MCF 10A (cell line): ENCODE data around the gene PRSS36. TPM values are rescaled to one million over a fixed set of nuclear protein-coding genes. Genes with fewer than 3 reads are reported as not detected.
"Not testable (repeated sequence)": the region's sequence is repeated elsewhere in the genome, so short reads cannot be mapped to it uniquely, and the experiment has no call there.

Experiments used
- BruUV-seq: library from RNA; stranded (reverse); fragments of 400-500 nt; replicated peaks from 2 replicates; lab custom pipeline; 2021; lab: Mats Ljungman, UMichigan
- CTCF ChIA-PET: fragments of 300-600 bp; sonication (Branson Sonifier 250); formaldehyde crosslinking; extraction: SDS; loops from one replicate; lab custom pipeline; 2021; ENCODE audit warnings: antibody characterized with exemption, inconsistent platforms; lab: Yijun Ruan, JAX
- POLR2A ChIA-PET: fragments of 300-600, 350-650 bp; sonication (Branson Sonifier 250); formaldehyde crosslinking; extraction: SDS; loops from one replicate; lab custom pipeline; 2020; ENCODE audit warnings: antibody characterized with exemption, inconsistent platforms; lab: Yijun Ruan, JAX
- DNase-seq: peaks from one replicate; pipeline ENCODE4 v3.0.0-alpha.2; 2018; ENCODE audit not compliant: unreplicated experiment
- H3K27ac Mint-ChIP-seq: one replicate; pipeline ENCODE4 v1.8.0; 2022; ENCODE audit warnings: mild to moderate bottlenecking, low read depth, mixed read lengths; ENCODE audit not compliant: unreplicated experiment
- H3K27me3 Mint-ChIP-seq: one replicate; pipeline ENCODE4 v1.8.0; 2022; ENCODE audit warnings: mixed read lengths; ENCODE audit not compliant: insufficient read depth, unreplicated experiment
- H3K36me3 Mint-ChIP-seq: one replicate; pipeline ENCODE4 v1.8.0; 2022; ENCODE audit warnings: mild to moderate bottlenecking, moderate library complexity, mixed read lengths; ENCODE audit not compliant: insufficient read depth, unreplicated experiment
- H3K4me1 Mint-ChIP-seq: one replicate; pipeline ENCODE4 v1.8.0; 2022; ENCODE audit warnings: mixed read lengths; ENCODE audit not compliant: insufficient read depth, unreplicated experiment
- H3K4me3 Mint-ChIP-seq: one replicate; pipeline ENCODE4 v1.8.0; 2022; ENCODE audit warnings: mild to moderate bottlenecking, moderate library complexity, mixed read lengths; ENCODE audit not compliant: unreplicated experiment
- H3K9me3 Mint-ChIP-seq: one replicate; pipeline ENCODE4 v1.8.0; 2022; ENCODE audit warnings: mixed read lengths; ENCODE audit not compliant: unreplicated experiment
- CTCF ChIP-seq: fragments of 200-600 bp; IDR thresholded peaks from one replicate; pipeline ENCODE4 v1.8.0; 2022; ENCODE audit warnings: antibody characterized with exemption, mild to moderate bottlenecking; ENCODE audit not compliant: unreplicated experiment
- intact Hi-C: fragments of 100-400 bp; cut with micrococcal nuclease; formaldehyde crosslinking; loops from 2 replicates; pipeline ENCODE4 v1.14.1; 2022
- total RNA-seq: library from RNA; stranded (reverse); gene quantifications from 2 replicates; pipeline ENCODE4 v1.2.3, GENCODE V29; 2022

The PRSS36 gene
- total RNA-seq, 1 experiment from 2014 or later: 1.0 TPM

- intact Hi-C loops: no loop called here
Measured at GRCh38 chr16:31138621-31139578, 11.0 kb downstream of the PRSS36 start.

GRCh38 chr16:31136822-31137499 is 12.9 kb downstream of the PRSS36 start:
- CTCF ChIA-PET: interaction anchor here (0.6 to 2.0 kb wide), 10 partner anchors 19 to 323 kb away, joined by 3 to 7 read pairs (median 3); partner anchors contain the start of gene KAT8
- intact Hi-C loops, H3K9me3 Mint-ChIP-seq, BruUV-seq, H3K27me3 Mint-ChIP-seq, H3K27ac Mint-ChIP-seq, DNase-seq, H3K4me3 Mint-ChIP-seq: not testable (repeated sequence)
- POLR2A ChIA-PET: interaction anchor here (0.6 to 12.0 kb wide), 4 partner anchors 18 to 63 kb away, joined by 3 to 201 read pairs (median 16); partner anchors contain the start of genes FUS, KAT8, ZNF646 and ZNF668
- H3K36me3 Mint-ChIP-seq: peaks cover 18% of the 10 kb centered on the region
- peaks cover 38% of the 10 kb centered on the region for H3K4me1 Mint-ChIP-seq

More at GRCh38 chr16:31138621-31139578, 11.0 kb downstream of the PRSS36 start:
- ChIA-PET CTCF (interaction anchor here (0.6 to 1.2 kb wide), 5 partner anchors 37 to 759 kb away, joined by 3 to 4 read pairs (median 4); no protein-coding TSS in a partner anchor), POLR2A (interaction anchor here (0.7 to 12.0 kb wide), 8 partner anchors 10 to 1049 kb away, joined by 3 to 201 read pairs (median 4); partner anchors contain the start of genes ARMC5, FUS, KAT8 and ZNF646)
- H3K4me3 Mint-ChIP-seq: peak overlapping the region; percentile 66
- TF ChIP-seq CTCF: no peak
- BruUV-seq: no TSS peak
- DNase-seq: peak; percentile 83
- no peaks in the 10 kb centered on the region for H3K9me3 Mint-ChIP-seq
- H3K27me3 Mint-ChIP-seq: no peaks in the 10 kb centered on the region
- peaks cover 33% of the 10 kb centered on the region for H3K4me1 Mint-ChIP-seq
- H3K36me3 Mint-ChIP-seq: peaks cover 2% of the 10 kb centered on the region
- peak overlapping the region; percentile 9 for H3K27ac Mint-ChIP-seq

- H3K4me1 Mint-ChIP-seq: peaks cover 34% of the 10 kb centered on the region
- no peaks in the 10 kb centered on the region for H3K27me3 Mint-ChIP-seq
- no peaks in the 10 kb centered on the region for H3K9me3 Mint-ChIP-seq
- no TSS peak for BruUV-seq
- CTCF ChIA-PET: interaction anchor here (0.6 to 2.0 kb wide), 7 partner anchors 18 to 312 kb away, joined by 3 to 7 read pairs (median 3); partner anchors contain the start of gene KAT8
- H3K27ac Mint-ChIP-seq: peak overlapping the region; percentile 6
- intact Hi-C loops: no loop called here
- no peak for TF ChIP-seq CTCF
- POLR2A ChIA-PET: interaction anchor here (0.6 to 12.0 kb wide), 8 partner anchors 9 to 322 kb away, joined by 3 to 201 read pairs (median 8); partner anchors contain the start of genes ARMC5, BCKDK, FUS and KAT8
- DNase-seq: no peak
- peaks cover 19% of the 10 kb centered on the region for H3K36me3 Mint-ChIP-seq
- H3K4me3 Mint-ChIP-seq: peak overlapping the region; percentile 85
Measured at GRCh38 chr16:31136287-31136662, 13.6 kb downstream of the PRSS36 start.

DNA sequence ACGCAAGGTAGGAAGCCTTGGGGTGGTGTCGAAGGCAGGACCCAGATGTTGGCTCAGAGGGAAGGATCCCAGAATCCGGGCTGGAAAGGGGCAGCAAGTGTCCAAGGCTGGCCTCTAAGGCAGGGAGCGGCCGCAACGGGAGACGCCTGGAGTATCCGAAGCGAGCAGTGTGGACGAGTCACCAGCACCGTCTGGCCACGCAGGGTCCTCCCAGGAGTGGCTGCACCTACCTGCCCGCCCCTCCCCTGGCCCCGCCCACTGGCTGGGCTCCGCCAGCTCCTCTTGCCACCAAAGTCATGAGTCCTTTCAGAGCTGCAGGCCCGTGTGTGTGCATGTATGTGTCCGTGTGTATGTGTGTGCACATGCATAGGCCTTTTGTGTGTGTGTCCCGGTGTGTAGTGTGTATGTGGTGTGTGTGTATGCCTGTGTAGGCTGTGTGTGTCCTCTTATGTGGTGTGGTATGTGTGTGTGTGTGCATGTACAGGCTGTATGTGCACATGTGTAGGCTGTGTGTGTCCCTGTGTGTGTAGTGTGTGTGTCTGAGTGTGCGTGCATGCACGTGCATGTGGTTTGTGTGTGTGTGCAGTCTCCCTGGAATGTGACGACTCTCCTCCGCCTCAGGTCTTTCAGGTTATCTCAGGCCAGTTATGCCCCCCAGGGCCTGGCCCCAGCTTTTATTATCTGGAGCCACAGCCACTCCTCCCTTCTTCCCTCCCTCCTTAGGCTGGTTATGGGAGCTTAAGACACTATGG is 14.2 kb downstream of the PRSS36 start, which contains the start of gene PRSS8:
TSS of gene PRSS8 (minus strand) at position 193 of the 752 bp plus-strand sequence. CDS start 229 bp downstream, outside the sequence.
- no TSS peak for BruUV-seq
- intact Hi-C loops: loop anchor here (1.0 kb wide), 1 partner anchor 17 kb away; no protein-coding TSS in a partner anchor
- H3K4me1 Mint-ChIP-seq: peaks cover 31% of the 10 kb centered on the region
- H3K27ac Mint-ChIP-seq: peak within 1 kb of the TSS; percentile 6
- no peaks in the 10 kb centered on the region for H3K27me3 Mint-ChIP-seq
- POLR2A ChIA-PET: interaction anchor here (0.6 to 12.0 kb wide), 12 partner anchors 9 to 323 kb away, joined by 3 to 201 read pairs (median 6); partner anchors contain the start of genes ARMC5, BCKDK, FUS and KAT8
- CTCF ChIA-PET: interaction anchor here (0.6 to 2.0 kb wide), 9 partner anchors 17 to 313 kb away, joined by 3 to 7 read pairs (median 3); partner anchors contain the start of gene KAT8
- H3K36me3 Mint-ChIP-seq: peaks cover 19% of the 10 kb centered on the region
- TF ChIP-seq CTCF: no peak
- DNase-seq: peak; percentile 63
- peak within 1 kb of the TSS; percentile 85 for H3K4me3 Mint-ChIP-seq
- H3K9me3 Mint-ChIP-seq: no peaks in the 10 kb centered on the region
